ACHN (cell line): ENCODE measurements around the gene NTM.
A peak's percentile ranks its signal among the peaks of the same experiment; 100 is the strongest.

ENCODE experiments used
- DNase-seq: peaks from one replicate; pipeline ENCODE4 v3.0.0-alpha.2; 2015
- in situ Hi-C: cut with HindIII; loops from 2 replicates; pipeline ENCODE4 v1.10.0; 2017; ENCODE audit warnings: low sequenced_read_pairs, low pct_ligation_motif_present, low pct_unique_long_range_greater_than_20kb

Gene NTM

GRCh38 chr11:132103021-132103420 is 732.6 kb downstream of the NTM start:
- DNase-seq, result no peak
- in situ Hi-C loops, result no loop called here

GRCh38 chr11:132106096-132106982 is 735.9 kb downstream of the NTM start:
- DNase-seq, result no peak
- in situ Hi-C loops, result no loop called here

- DNase-seq, result no peak
- in situ Hi-C loops, result no loop called here
Observed at GRCh38 chr11:132111316-132111715, 740.9 kb downstream of the NTM start.

GRCh38 chr11:132111838-132112237 is 741.4 kb downstream of the NTM start:
- in situ Hi-C loops, result no loop called here
- no peak for DNase-seq

- in situ Hi-C loops, result no loop called here
- no peak for DNase-seq
Observed at GRCh38 chr11:132112846-132113245, 742.4 kb downstream of the NTM start.

GRCh38 chr11:132114185-132114584 is 743.8 kb downstream of the NTM start:
- in situ Hi-C loops, result no loop called here
- peak; percentile 39 for DNase-seq

- no peak for DNase-seq
- in situ Hi-C loops, result no loop called here
Observed at GRCh38 chr11:132114743-132115142, 744.3 kb downstream of the NTM start.

GRCh38 chr11:132115454-132115853 is 745.0 kb downstream of the NTM start:
- no peak for DNase-seq

GRCh38 chr11:132116516-132116915 is 746.1 kb downstream of the NTM start:
- in situ Hi-C loops, result no loop called here
- DNase-seq, result no peak

More at GRCh38 chr11:132115454-132115853, 745.0 kb downstream of the NTM start:
- in situ Hi-C loops, result no loop called here

- no peak for DNase-seq
- in situ Hi-C loops, result no loop called here
Observed at GRCh38 chr11:132118661-132119060, 748.2 kb downstream of the NTM start.

GRCh38 chr11:132119573-132119972 is 749.2 kb downstream of the NTM start:
- DNase-seq, result no peak

GRCh38 chr11:132122735-132123134 is 752.3 kb downstream of the NTM start:
- no peak for DNase-seq
- in situ Hi-C loops, result no loop called here

More at GRCh38 chr11:132119573-132119972, 749.2 kb downstream of the NTM start:
- in situ Hi-C loops, result no loop called here

- no peak for DNase-seq
- in situ Hi-C loops, result no loop called here
Observed at GRCh38 chr11:132123449-132123848, 753.0 kb downstream of the NTM start.

- in situ Hi-C loops, result no loop called here
- no peak for DNase-seq
Observed at GRCh38 chr11:132123854-132124835, 753.7 kb downstream of the NTM start.

- in situ Hi-C loops, result no loop called here
- DNase-seq, result no peak
Observed at GRCh38 chr11:132125988-132126871, 755.8 kb downstream of the NTM start.

- in situ Hi-C loops, result no loop called here
- DNase-seq, result peak; percentile 28
Observed at GRCh38 chr11:132126973-132127899, 756.8 kb downstream of the NTM start.

- in situ Hi-C loops, result no loop called here
- DNase-seq, result no peak
Observed at GRCh38 chr11:132127900-132128288, 757.5 kb downstream of the NTM start.
